Vagina (tissue), 2 donors: ENCODE results near the gene DGCR8.

Experiments used
- CTCF ChIP-seq, 3 experiments: fragments of 450-650 bp in 2 of 3; fragments of 200-600 bp in 1 of 3; sonication (generic) in 1 of 3; IDR thresholded peaks; one replicate each; pipeline ENCODE4 v1.5.1; 2017 to 2019; ENCODE audit warnings: antibody characterized with exemption in 3 of 3, mild to moderate bottlenecking in 2 of 3, moderate library complexity in 2 of 3
- POLR2A ChIP-seq, 2 donors: fragments of 450-650 bp; IDR thresholded peaks; one replicate each; pipeline ENCODE4 v1.6.1; 2017; ENCODE audit warnings: antibody characterized with exemption in 2 of 2, mild to moderate bottlenecking in 2 of 2, moderate library complexity in 2 of 2
- POLR2AphosphoS5 ChIP-seq, 2 donors: sonication (generic); formaldehyde crosslinking; IDR thresholded peaks; one replicate each; pipeline ENCODE4 v1.9.0; 2017; ENCODE audit warnings: antibody characterized with exemption in 2 of 2, mild to moderate bottlenecking in 2 of 2, low read depth in 1 of 2; ENCODE audit not compliant: insufficient read depth in 1 of 2

- TF ChIP-seq CTCF (IDR thresholded peaks at IDR 0.05) (no peak), POLR2A (IDR thresholded peaks at IDR 0.05) (no peak), POLR2AphosphoS5 (IDR thresholded peaks at IDR 0.05; ENCODE audit: insufficient read depth in 1 of 2, low read depth in 1 of 2) (no peak)
These were observed 78.5 kb downstream of the DGCR8 start for GRCh38 chr22:20158391-20159036.
